ENCODE results near the gene KNDC1.
"Not testable (repeated sequence)": the region's sequence is repeated elsewhere in the genome, so short reads cannot be mapped to it uniquely, and the experiment has no call there.

The KNDC1 gene

GRCh38 chr10:133258818-133259601 lies 99.0 kb downstream of the KNDC1 start:
- DNase-seq (ENCODE audit: low read depth in 2 of 2): peak; percentile 59 to 66

GRCh38 chr10:133259602-133259989 lies 99.6 kb downstream of the KNDC1 start:
- DNase-seq (ENCODE audit: low read depth in 2 of 2): no peak

- DNase-seq (ENCODE audit: low read depth in 2 of 2): peak in 1 of 2 donors; percentile 42
Observed at GRCh38 chr10:133260895-133261725, 101.1 kb downstream of the KNDC1 start.

- peak; percentile 73 to 77 for DNase-seq (ENCODE audit: low read depth in 2 of 2)
Observed at GRCh38 chr10:133261726-133262325, 101.8 kb downstream of the KNDC1 start.

- no peak for DNase-seq (ENCODE audit: low read depth in 2 of 2)
Observed at GRCh38 chr10:133262696-133263095, 102.7 kb downstream of the KNDC1 start.

- no peak for DNase-seq (ENCODE audit: low read depth in 2 of 2)
Observed at GRCh38 chr10:133263674-133264073, 103.7 kb downstream of the KNDC1 start.

- DNase-seq (ENCODE audit: low read depth in 2 of 2): no peak
Observed at GRCh38 chr10:133264461-133264860, 104.4 kb downstream of the KNDC1 start.

- DNase-seq (ENCODE audit: low read depth in 2 of 2): not testable (repeated sequence)
Observed at GRCh38 chr10:133265052-133265451, 105.0 kb downstream of the KNDC1 start.

- no peak for DNase-seq (ENCODE audit: low read depth in 2 of 2)
Observed at GRCh38 chr10:133266056-133266795, 106.2 kb downstream of the KNDC1 start.

GRCh38 chr10:133267293-133267692 lies 107.3 kb downstream of the KNDC1 start:
- no peak for DNase-seq (ENCODE audit: low read depth in 2 of 2)

GRCh38 chr10:133267829-133268228 lies 107.8 kb downstream of the KNDC1 start:
- no peak for DNase-seq (ENCODE audit: low read depth in 2 of 2)

- DNase-seq (ENCODE audit: low read depth in 2 of 2): no peak
Observed at GRCh38 chr10:133268532-133268931, 108.5 kb downstream of the KNDC1 start.

GRCh38 chr10:133269367-133269766 lies 109.3 kb downstream of the KNDC1 start:
- no peak for DNase-seq (ENCODE audit: low read depth in 2 of 2)

GRCh38 chr10:133270204-133270603 lies 110.2 kb downstream of the KNDC1 start:
- no peak for DNase-seq (ENCODE audit: low read depth in 2 of 2)

GRCh38 chr10:133270773-133271297 lies 110.8 kb downstream of the KNDC1 start:
- DNase-seq (ENCODE audit: low read depth in 2 of 2): no peak

- no peak for DNase-seq (ENCODE audit: low read depth in 2 of 2)
Observed at GRCh38 chr10:133271521-133272300, 111.7 kb downstream of the KNDC1 start.

GRCh38 chr10:133272301-133272963 lies 112.4 kb downstream of the KNDC1 start:
- no peak for DNase-seq (ENCODE audit: low read depth in 2 of 2)

GRCh38 chr10:133272964-133273420 lies 113.0 kb downstream of the KNDC1 start:
- DNase-seq (ENCODE audit: low read depth in 2 of 2): no peak

GRCh38 chr10:133273534-133274143 lies 113.6 kb downstream of the KNDC1 start:
- DNase-seq (ENCODE audit: low read depth in 2 of 2): no peak
